HepG2 (cell line): Measurements from ENCODE around the gene DYNC2LI1. TPM values are rescaled to one million over a fixed set of nuclear protein-coding genes. Genes with fewer than 3 reads are reported as not detected.

Experiments
- AGO1 ChIP-seq: fragments of 200-400 bp; formaldehyde crosslinking; IDR thresholded peaks from 2 replicates; pipeline ENCODE4 v1.6.1; 2017; ENCODE audit warnings: mild to moderate bottlenecking, low read depth, low read length, moderate library complexity; ENCODE audit not compliant: poor library complexity, severe bottlenecking
- ERF ChIP-seq: IDR thresholded peaks from 2 replicates; pipeline ENCODE4 v1.6.1; 2018; ENCODE audit warnings: missing biosample characterization, missing genetic modification reagents
- GPN1 ChIP-seq: sonication (generic); formaldehyde crosslinking; IDR thresholded peaks from 2 replicates; pipeline ENCODE4 v1.5.1; 2020; ENCODE audit warnings: missing genetic modification reagents, borderline replicate concordance
- HNRNPLL ChIP-seq: fragments of 200-400 bp; formaldehyde crosslinking; IDR thresholded peaks from 2 replicates; pipeline ENCODE4 v1.6.1; 2017; ENCODE audit warnings: mild to moderate bottlenecking, low read depth, low read length; ENCODE audit not compliant: poor library complexity, severe bottlenecking
- JARID2 ChIP-seq: sonication (generic); formaldehyde crosslinking; IDR thresholded peaks from 2 replicates; pipeline ENCODE4 v1.8.1; 2023; ENCODE audit warnings: missing genetic modification reagents, inconsistent platforms; ENCODE audit not compliant: insufficient replicate concordance
- KDM2A ChIP-seq: sonication (generic); formaldehyde crosslinking; IDR thresholded peaks from 2 replicates; pipeline ENCODE4 v1.4.0; 2020; ENCODE audit warnings: low read depth, missing genetic modification reagents, borderline replicate concordance
- MAZ ChIP-seq, 2 experiments: sonication (generic) in 1 of 2; formaldehyde crosslinking in 1 of 2; IDR thresholded peaks; 2 replicates each; pipeline versions ENCODE4 v1.5.0 to v1.6.1; 2012 to 2020; ENCODE audit warnings: low read depth in 2 of 2, mild to moderate bottlenecking in 2 of 2, borderline replicate concordance in 1 of 2, improper control_type of control experiment in 1 of 2, low read length in 1 of 2, missing genetic modification reagents in 1 of 2, moderate library complexity in 1 of 2
- NFATC3 ChIP-seq: sonication (generic); formaldehyde crosslinking; IDR thresholded peaks from 2 replicates; pipeline ENCODE4 v1.5.1; 2020; ENCODE audit warnings: mild to moderate bottlenecking, missing genetic modification reagents
- RCOR2 ChIP-seq: IDR thresholded peaks from 2 replicates; pipeline ENCODE4 v1.6.1; 2016; ENCODE audit warnings: missing biosample characterization, missing genetic modification reagents
- SYNCRIP ChIP-seq: fragments of 200-400 bp; formaldehyde crosslinking; IDR thresholded peaks from 2 replicates; pipeline ENCODE4 v1.6.1; 2018; ENCODE audit warnings: mild to moderate bottlenecking, low read depth, low read length; ENCODE audit not compliant: insufficient read depth
- ZBTB42 ChIP-seq: sonication (generic); formaldehyde crosslinking; IDR thresholded peaks from 2 replicates; pipeline ENCODE4 v1.5.0; 2020; ENCODE audit warnings: mild to moderate bottlenecking, missing genetic modification reagents
- ZEB1 ChIP-seq: IDR thresholded peaks from 2 replicates; pipeline ENCODE4 v1.6.1; 2012; ENCODE audit warnings: mild to moderate bottlenecking, low read depth, inconsistent platforms; ENCODE audit not compliant: insufficient replicate concordance
- ZFP82 ChIP-seq: sonication (generic); formaldehyde crosslinking; IDR thresholded peaks from 2 replicates; pipeline ENCODE4 v1.5.1; 2020; ENCODE audit warnings: mild to moderate bottlenecking, missing genetic modification reagents, borderline replicate concordance
- ZFP90 ChIP-seq: sonication (generic); formaldehyde crosslinking; IDR thresholded peaks from 2 replicates; pipeline ENCODE4 v1.8.0; 2022; ENCODE audit warnings: missing genetic modification reagents, mild to moderate bottlenecking, inconsistent platforms, borderline replicate concordance
- ZFY ChIP-seq: sonication (generic); formaldehyde crosslinking; IDR thresholded peaks from 2 replicates; pipeline ENCODE4 v1.4.0; 2020; ENCODE audit warnings: missing genetic modification reagents
- ZNF282 ChIP-seq: fragments of 450-650 bp; IDR thresholded peaks from 2 replicates; pipeline ENCODE4 v1.6.1; 2018; ENCODE audit not compliant: partially characterized antibody
- ZNF367 ChIP-seq: sonication (generic); formaldehyde crosslinking; IDR thresholded peaks from 2 replicates; pipeline ENCODE4 v1.4.0; 2020; ENCODE audit warnings: missing genetic modification reagents, borderline replicate concordance
- ZNF619 ChIP-seq: sonication (generic); formaldehyde crosslinking; IDR thresholded peaks from 2 replicates; pipeline ENCODE4 v1.4.0; 2020; ENCODE audit warnings: mild to moderate bottlenecking, missing genetic modification reagents
- ZNF776 ChIP-seq: sonication (generic); formaldehyde crosslinking; IDR thresholded peaks from 2 replicates; pipeline ENCODE4 v1.4.0; 2020; ENCODE audit warnings: mild to moderate bottlenecking, missing genetic modification reagents
- ZSCAN12 ChIP-seq: sonication (generic); formaldehyde crosslinking; IDR thresholded peaks from 2 replicates; pipeline ENCODE4 v1.9.0; 2021; ENCODE audit warnings: mild to moderate bottlenecking, missing genetic modification reagents
- polyA plus RNA-seq, 8 experiments: library from polyadenylated mRNA; depleted of rRNA in 3 of 8; stranded (reverse) in 7 of 8; unstranded in 1 of 8; fragments of >200 nt; fragmentation: Illumina TruSeq in 4 of 8; extraction: Trizol in 4 of 8; gene quantifications; 2 replicates each; pipeline versions ENCODE4 v1.2.1 to v1.2.3, GENCODE V29; 2011 to 2016; ENCODE audit warnings: low read depth in 4 of 8, missing spikeins in 1 of 8, mixed read lengths in 1 of 8; ENCODE audit not compliant: insufficient read depth in 1 of 8
- total RNA-seq, 5 experiments: library from RNA; depleted of rRNA; stranded (reverse); fragments of >200 nt; fragmentation: Illumina TruSeq; extraction: Trizol; gene quantifications; 2 replicates each; pipeline ENCODE4 v1.2.3, GENCODE V29; 2016; ENCODE audit warnings: low read depth in 1 of 5
- TF ChIP-seq, protein P1 (sequence below): IDR thresholded peaks from 2 replicates; pipeline ENCODE4 v1.6.1; 2016; ENCODE audit warnings: low read depth, control low read depth
- TF ChIP-seq, protein P2 (sequence below): sonication (generic); formaldehyde crosslinking; IDR thresholded peaks from 2 replicates; pipeline ENCODE4 v1.5.1; 2020; ENCODE audit warnings: mild to moderate bottlenecking, missing genetic modification reagents
- TF ChIP-seq, protein P3 (sequence below): sonication (generic); formaldehyde crosslinking; IDR thresholded peaks from 2 replicates; pipeline ENCODE4 v1.4.0; 2020; ENCODE audit warnings: missing genetic modification reagents

The DYNC2LI1 gene
- total and polyA plus RNA-seq, 2 of the 13 experiments (the other 11 are each of a cell fraction or from before 2014, with no cell fraction given) = 16.9 to 23.2 TPM

DNA sequence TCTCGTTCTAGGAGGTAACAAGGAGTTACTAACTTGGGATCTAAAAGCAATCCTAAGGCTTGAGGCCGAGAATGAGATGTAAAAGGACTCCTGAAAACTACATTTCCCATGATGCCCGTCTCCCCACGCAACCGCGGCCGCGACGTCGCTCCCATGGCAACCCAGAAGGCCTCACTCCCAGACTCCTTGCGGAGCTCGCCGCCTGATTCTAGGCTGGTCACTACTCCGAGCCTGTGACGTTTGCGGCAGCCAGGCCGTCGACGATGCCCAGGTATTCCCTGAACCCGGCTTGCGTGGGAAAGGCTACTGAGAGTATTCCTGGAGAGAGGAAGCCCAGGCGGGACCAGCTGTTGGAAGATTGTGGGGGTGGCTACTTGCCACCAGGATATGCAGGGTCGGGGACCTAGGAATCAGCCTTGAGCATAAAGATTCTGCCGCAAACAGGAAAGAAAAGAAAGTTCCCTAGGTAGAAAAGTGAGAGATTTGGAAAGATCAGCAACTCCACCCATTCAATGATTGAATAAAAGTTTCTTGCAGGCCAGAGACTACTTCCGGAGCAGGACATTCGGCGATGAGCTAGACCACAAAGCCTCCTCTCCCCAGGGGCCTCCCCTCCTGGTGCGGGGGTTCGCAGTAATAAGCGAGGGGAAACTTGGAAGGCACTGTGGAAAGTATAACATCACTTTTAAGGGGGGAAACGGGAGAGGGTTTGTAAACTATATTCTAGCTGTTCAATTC is at the start of gene DYNC2LI1 (continued):
- TF ChIP-seq NFATC3 (peak; percentile 70; the same call in 1 of the 2 replicates), ZNF282 (no peak), ZNF367 (no peak), JARID2 (CRISPR knock-in tag) (peak; percentile 17), ZFP82 (CRISPR knock-in tag) (no peak), AGO1 (peak; percentile 65), GPN1 (peak; percentile 86; the same call in 1 of the 2 replicates), RCOR2 (CRISPR knock-in tag) (0 out of 2 replicates have a peak, but pooled peaks have one; percentile 13), HNRNPLL (peak; percentile 81), ZSCAN12 (CRISPR knock-in tag) (no peak), ZNF776 (no peak), ERF (peak; percentile 70; the same call in 1 of the 2 replicates), KDM2A (CRISPR knock-in tag) (peak; percentile 92), MAZ (IDR thresholded peaks at IDR 0.05; ENCODE audit: borderline replicate concordance, low read depth, low read length) (no peak), MAZ (CRISPR knock-in tag; IDR thresholded peaks at IDR 0.05; ENCODE audit: low read depth) (no peak), ZFP90 (CRISPR knock-in tag) (0 out of 2 replicates have a peak, but pooled peaks have one; percentile 36), ZBTB42 (no peak), ZFY (CRISPR knock-in tag) (peak; percentile 98), ZNF619 (CRISPR knock-in tag) (0 out of 2 replicates have a peak, but pooled peaks have one; percentile 54), ZEB1 (no peak), SYNCRIP (no peak)
- TF ChIP-seq, protein P1, sequence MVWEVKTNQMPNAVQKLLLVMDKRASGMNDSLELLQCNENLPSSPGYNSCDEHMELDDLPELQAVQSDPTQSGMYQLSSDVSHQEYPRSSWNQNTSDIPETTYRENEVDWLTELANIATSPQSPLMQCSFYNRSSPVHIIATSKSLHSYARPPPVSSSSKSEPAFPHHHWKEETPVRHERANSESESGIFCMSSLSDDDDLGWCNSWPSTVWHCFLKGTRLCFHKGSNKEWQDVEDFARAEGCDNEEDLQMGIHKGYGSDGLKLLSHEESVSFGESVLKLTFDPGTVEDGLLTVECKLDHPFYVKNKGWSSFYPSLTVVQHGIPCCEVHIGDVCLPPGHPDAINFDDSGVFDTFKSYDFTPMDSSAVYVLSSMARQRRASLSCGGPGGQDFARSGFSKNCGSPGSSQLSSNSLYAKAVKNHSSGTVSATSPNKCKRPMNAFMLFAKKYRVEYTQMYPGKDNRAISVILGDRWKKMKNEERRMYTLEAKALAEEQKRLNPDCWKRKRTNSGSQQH = 0 out of 2 replicates have a peak, but pooled peaks have one; percentile 76
- TF ChIP-seq, protein P2, sequence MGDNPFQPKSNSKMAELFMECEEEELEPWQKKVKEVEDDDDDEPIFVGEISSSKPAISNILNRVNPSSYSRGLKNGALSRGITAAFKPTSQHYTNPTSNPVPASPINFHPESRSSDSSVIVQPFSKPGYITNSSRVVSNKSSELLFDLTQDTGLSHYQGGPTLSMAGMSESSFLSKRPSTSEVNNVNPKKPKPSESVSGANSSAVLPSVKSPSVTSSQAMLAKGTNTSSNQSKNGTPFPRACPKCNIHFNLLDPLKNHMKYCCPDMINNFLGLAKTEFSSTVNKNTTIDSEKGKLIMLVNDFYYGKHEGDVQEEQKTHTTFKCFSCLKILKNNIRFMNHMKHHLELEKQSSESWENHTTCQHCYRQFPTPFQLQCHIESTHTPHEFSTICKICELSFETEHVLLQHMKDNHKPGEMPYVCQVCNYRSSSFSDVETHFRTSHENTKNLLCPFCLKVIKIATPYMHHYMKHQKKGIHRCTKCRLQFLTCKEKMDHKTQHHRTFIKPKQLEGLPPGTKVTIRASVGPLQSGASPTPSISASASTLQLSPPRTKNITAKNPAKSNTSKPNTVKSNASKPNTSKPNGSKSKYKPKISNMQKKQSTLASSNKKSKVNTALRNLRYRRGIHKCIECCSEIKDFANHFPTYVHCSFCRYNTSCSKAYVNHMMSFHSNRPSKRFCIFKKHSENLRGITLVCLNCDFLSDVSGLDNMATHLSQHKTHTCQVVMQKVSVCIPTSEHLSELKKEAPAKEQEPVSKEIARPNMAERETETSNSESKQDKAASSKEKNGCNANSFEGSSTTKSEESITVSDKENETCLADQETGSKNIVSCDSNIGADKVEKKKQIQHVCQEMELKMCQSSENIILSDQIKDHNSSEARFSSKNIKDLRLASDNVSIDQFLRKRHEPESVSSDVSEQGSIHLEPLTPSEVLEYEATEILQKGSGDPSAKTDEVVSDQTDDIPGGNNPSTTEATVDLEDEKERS (CRISPR knock-in tag) = peak; percentile 80
- TF ChIP-seq, protein P3, sequence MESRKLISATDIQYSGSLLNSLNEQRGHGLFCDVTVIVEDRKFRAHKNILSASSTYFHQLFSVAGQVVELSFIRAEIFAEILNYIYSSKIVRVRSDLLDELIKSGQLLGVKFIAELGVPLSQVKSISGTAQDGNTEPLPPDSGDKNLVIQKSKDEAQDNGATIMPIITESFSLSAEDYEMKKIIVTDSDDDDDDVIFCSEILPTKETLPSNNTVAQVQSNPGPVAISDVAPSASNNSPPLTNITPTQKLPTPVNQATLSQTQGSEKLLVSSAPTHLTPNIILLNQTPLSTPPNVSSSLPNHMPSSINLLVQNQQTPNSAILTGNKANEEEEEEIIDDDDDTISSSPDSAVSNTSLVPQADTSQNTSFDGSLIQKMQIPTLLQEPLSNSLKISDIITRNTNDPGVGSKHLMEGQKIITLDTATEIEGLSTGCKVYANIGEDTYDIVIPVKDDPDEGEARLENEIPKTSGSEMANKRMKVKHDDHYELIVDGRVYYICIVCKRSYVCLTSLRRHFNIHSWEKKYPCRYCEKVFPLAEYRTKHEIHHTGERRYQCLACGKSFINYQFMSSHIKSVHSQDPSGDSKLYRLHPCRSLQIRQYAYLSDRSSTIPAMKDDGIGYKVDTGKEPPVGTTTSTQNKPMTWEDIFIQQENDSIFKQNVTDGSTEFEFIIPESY (CRISPR knock-in tag) = peak; percentile 48; the same call in 1 of the 2 replicates
